Purkinje cell (primary cell): ENCODE measurements around the gene SPRR2F. TPM values are rescaled to one million over a fixed set of nuclear protein-coding genes. Genes with fewer than 3 reads are reported as not detected.

ENCODE experiments used
- polyA plus RNA-seq: library from polyadenylated mRNA; unstranded; fragments of >200 nt; fragmentation: Nextera tagmentation; gene quantifications from 2 replicates; pipeline ENCODE4 v1.2.1, GENCODE V29; 2014

Gene SPRR2F, protein sequence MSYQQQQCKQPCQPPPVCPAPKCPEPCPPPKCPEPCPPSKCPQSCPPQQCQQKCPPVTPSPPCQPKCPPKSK
- not detected in 2 replicates for polyA plus RNA-seq

GRCh38 chr1:153113416-153113815 is at the start of gene SPRR2F:
Gene SPRR2F, minus strand, starts transcription at chr1:153113516. Its CDS starts 783 bp downstream, at chr1:153112733.

GRCh38 chr1:153150846-153151245 is 37.5 kb upstream of the SPRR2F start, which contains the start of gene SPRR2G:
Gene SPRR2G, minus strand, starts transcription at chr1:153150890. Its CDS starts 780 bp downstream, at chr1:153150110.

DNA sequence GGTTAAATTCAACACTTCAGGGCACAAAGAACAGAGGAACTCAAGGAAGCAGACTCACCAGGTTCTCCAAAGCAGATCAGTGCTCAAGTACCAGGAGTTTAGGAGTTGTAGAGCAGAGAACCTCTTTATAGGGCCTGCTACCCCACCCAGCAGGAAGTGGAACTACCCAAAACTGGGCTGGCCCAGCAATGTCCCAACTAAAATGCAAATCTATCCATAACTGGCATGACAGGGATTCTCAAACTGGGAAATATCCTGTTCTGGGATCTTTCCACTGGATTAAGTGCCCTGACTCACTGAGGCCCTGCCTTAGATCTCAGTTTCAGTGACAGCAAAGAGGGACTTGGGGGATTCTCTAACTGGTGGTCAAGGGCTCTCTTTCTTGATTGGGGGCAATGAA is 18.9 kb downstream of the SPRR2F start, which contains the start of gene SPRR2E:
Gene SPRR2E, minus strand, starts transcription at position 101 of the 400 bp plus-strand sequence. CDS start 775 bp downstream, outside the sequence.

DNA sequence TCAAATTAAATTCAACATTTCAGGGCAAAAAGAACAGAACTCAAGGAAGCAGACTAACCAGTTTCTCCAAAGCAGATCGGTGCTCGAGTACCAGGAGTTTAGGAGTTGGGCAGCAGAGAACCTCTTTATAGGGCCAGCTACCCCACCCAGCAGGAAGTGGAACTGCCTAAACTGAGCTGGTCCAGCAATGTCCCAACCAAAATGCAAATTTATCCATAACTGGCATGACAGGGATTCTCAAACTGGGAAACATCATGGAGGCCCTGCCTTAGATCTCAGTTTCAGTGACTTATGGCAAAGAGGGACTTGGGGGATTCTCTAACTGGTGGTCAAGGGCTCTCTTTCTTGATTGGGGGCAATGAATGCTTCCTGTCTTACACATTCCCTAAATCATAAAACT is 41.8 kb downstream of the SPRR2F start, which contains the start of gene SPRR2B:
Gene SPRR2B, minus strand, starts transcription at position 101 of the 400 bp plus-strand sequence. CDS start 772 bp downstream, outside the sequence.

Other genes with a start within 250 kb of the SPRR2F start
- gene SMCP, start 235.2 kb downstream of the SPRR2F start, polyA plus RNA-seq: not detected in 2 replicates
- gene IVL, start 205.0 kb downstream of the SPRR2F start, polyA plus RNA-seq: not detected in 2 replicates
- not detected in 2 replicates for gene SPRR5, start 166.3 kb downstream of the SPRR2F start, polyA plus RNA-seq
- gene SPRR4, start 142.9 kb downstream of the SPRR2F start, polyA plus RNA-seq: not detected in 2 replicates
- gene SPRR1A, start 129.4 kb downstream of the SPRR2F start, polyA plus RNA-seq: 1.3 TPM in 1 of 2 replicates, not detected in the other
- not detected in 2 replicates for gene SPRR3, start 111.8 kb downstream of the SPRR2F start, polyA plus RNA-seq
- gene SPRR1B, start 82.3 kb downstream of the SPRR2F start, polyA plus RNA-seq: not detected in 2 replicates
- gene SPRR2D, start 72.4 kb downstream of the SPRR2F start, polyA plus RNA-seq: not detected in 2 replicates
- gene SPRR2A, start 56.0 kb downstream of the SPRR2F start, polyA plus RNA-seq: not detected in 2 replicates
- not detected in 2 replicates for gene SPRR2B, start 41.9 kb downstream of the SPRR2F start, polyA plus RNA-seq
- gene SPRR2E, start 19.0 kb downstream of the SPRR2F start, polyA plus RNA-seq: not detected in 2 replicates
- gene SPRR2G, start 37.4 kb upstream of the SPRR2F start, polyA plus RNA-seq: not detected in 2 replicates
- gene LELP1, start 89.9 kb upstream of the SPRR2F start, polyA plus RNA-seq: not detected in 2 replicates
- gene PRR9, start 104.1 kb upstream of the SPRR2F start, polyA plus RNA-seq: not detected in 2 replicates
- gene LORICRIN, start 146.2 kb upstream of the SPRR2F start, polyA plus RNA-seq: not detected in 2 replicates
- gene PGLYRP3, start 199.4 kb upstream of the SPRR2F start, polyA plus RNA-seq: not detected in 2 replicates
- gene PGLYRP4, start 235.3 kb upstream of the SPRR2F start, polyA plus RNA-seq: not detected in 2 replicates
- not detected in 2 replicates for gene S100A9, start 244.3 kb upstream of the SPRR2F start, polyA plus RNA-seq